Hepatocyte (in vitro differentiated cells): Measurements from ENCODE around the gene RNF212B. TPM values are rescaled to one million over a fixed set of nuclear protein-coding genes. Genes with fewer than 3 reads are reported as not detected.
"Not testable (repeated sequence)": the region's sequence is repeated elsewhere in the genome, so short reads cannot be mapped to it uniquely, and the experiment has no call there.

Source experiments
- DNase-seq: peaks from one replicate; pipeline ENCODE4 v3.0.0-alpha.2; 2016; ENCODE audit warnings: low spot score
- H2AFZ ChIP-seq: fragments of 200-600 bp; sonication (generic); 2 replicates; pipeline ENCODE4 v1.6.0; 2016; ENCODE audit warnings: antibody characterized with exemption, mild to moderate bottlenecking
- H3K27ac ChIP-seq: fragments of 200-600 bp; sonication (generic); 2 replicates; pipeline ENCODE4 v1.5.1; 2016; ENCODE audit warnings: mild to moderate bottlenecking
- H3K27me3 ChIP-seq: fragments of 200-600 bp; sonication (generic); 2 replicates; pipeline ENCODE4 v1.6.1; 2016
- H3K36me3 ChIP-seq: fragments of 200-600 bp; sonication (generic); replicated peaks from 2 replicates; pipeline ENCODE4 v1.5.1; 2016; ENCODE audit warnings: low read depth; ENCODE audit not compliant: insufficient read depth
- H3K4me1 ChIP-seq: fragments of 200-600 bp; sonication (generic); 2 replicates; pipeline ENCODE4 v1.5.1; 2016; ENCODE audit warnings: mild to moderate bottlenecking, moderate library complexity; ENCODE audit not compliant: insufficient read depth
- H3K4me2 ChIP-seq: fragments of 200-600 bp; sonication (generic); 2 replicates; pipeline ENCODE4 v1.6.0; 2016
- H3K4me3 ChIP-seq: fragments of 200-600 bp; sonication (generic); 2 replicates; pipeline ENCODE4 v1.5.1; 2016; ENCODE audit warnings: mild to moderate bottlenecking
- H3K79me2 ChIP-seq: fragments of 200-600 bp; sonication (generic); 2 replicates; pipeline ENCODE4 v1.6.0; 2017; ENCODE audit warnings: mild to moderate bottlenecking
- H3K9me2 ChIP-seq: fragments of 200-600 bp; sonication (generic); replicated peaks from 2 replicates; pipeline ENCODE4 v1.6.0; 2017; ENCODE audit warnings: mild to moderate bottlenecking; ENCODE audit not compliant: insufficient read depth
- H3K9me3 ChIP-seq: fragments of 200-600 bp; sonication (generic); 2 replicates; pipeline ENCODE4 v1.5.1; 2016; ENCODE audit warnings: low read depth, mild to moderate bottlenecking
- H4K20me1 ChIP-seq: fragments of 200-600 bp; sonication (generic); 2 replicates; pipeline ENCODE4 v1.6.0; 2016; ENCODE audit warnings: mild to moderate bottlenecking; ENCODE audit not compliant: insufficient read depth, poor library complexity, severe bottlenecking
- CTCF ChIP-seq: fragments of 200-600 bp; sonication (generic); IDR thresholded peaks from 2 replicates; pipeline ENCODE4 v1.5.1; 2016; ENCODE audit warnings: antibody characterized with exemption, mild to moderate bottlenecking; ENCODE audit not compliant: poor library complexity
- EZH2 ChIP-seq: fragments of 200-600 bp; sonication (generic); IDR thresholded peaks from 2 replicates; pipeline ENCODE4 v1.6.1; 2016; ENCODE audit warnings: antibody characterized with exemption, mild to moderate bottlenecking, borderline replicate concordance
- EZH2phosphoT487 ChIP-seq: fragments of 200-600 bp; sonication (generic); IDR thresholded peaks from one replicate; pipeline ENCODE4 v1.6.1; 2018; ENCODE audit warnings: antibody characterized with exemption, mild to moderate bottlenecking, low read depth, moderate library complexity; ENCODE audit not compliant: unreplicated experiment, severe bottlenecking
- WGBS: methylation state at CpG from one replicate; pipeline ENCODE4 v1.1.6; 2016; ENCODE audit warnings: low lambda C conversion rate; ENCODE audit errors: missing lambda C conversion rate; 5-methylcytosine and 5-hydroxymethylcytosine counted together
- polyA plus RNA-seq: library from polyadenylated mRNA; unstranded; fragments of >200 nt; fragmentation: Nextera tagmentation; extraction: Ambion mirVana; gene quantifications from 2 replicates; pipeline ENCODE4 v1.2.1, GENCODE V29; 2016
- total RNA-seq: library from RNA; depleted of rRNA; stranded (reverse); fragments of >200 nt; gene quantifications from 2 replicates; pipeline ENCODE4 v1.2.3, GENCODE V29; 2014

The RNF212B gene
- total and polyA plus RNA-seq, 2 experiments from 2014 or later, result 0.17 TPM; not detected in 1

GRCh38 chr14:23269193-23269592, 31.5 kb downstream of the RNF212B start:
- WGBS, result 94% methylated on average over 7 of the region's 7 CpGs
- H4K20me1 ChIP-seq, result no peaks in the 10 kb centered on the region
- H3K27me3 ChIP-seq, result peaks cover 2% of the 10 kb centered on the region
- no peaks in the 10 kb centered on the region for H3K79me2 ChIP-seq
- no peak overlapping the region for H3K4me2 ChIP-seq
- H3K9me2 ChIP-seq, result no peaks in the 10 kb centered on the region
- no peaks in the 10 kb centered on the region for H3K9me3 ChIP-seq
- TF ChIP-seq EZH2phosphoT487 (no peak), CTCF (no peak), EZH2 (no peak)
- no peak overlapping the region for H2AFZ ChIP-seq
- no peak overlapping the region for H3K4me3 ChIP-seq
- no peaks in the 10 kb centered on the region for H3K36me3 ChIP-seq
- no peak for DNase-seq
- H3K4me1 ChIP-seq, result no peaks in the 10 kb centered on the region
- H3K27ac ChIP-seq, result no peak overlapping the region

- H3K9me3 ChIP-seq, result no peaks in the 10 kb centered on the region
- no peaks in the 10 kb centered on the region for H3K27me3 ChIP-seq
- H3K36me3 ChIP-seq, result no peaks in the 10 kb centered on the region
- H3K4me3 ChIP-seq, result no peak overlapping the region
- H3K9me2 ChIP-seq, result no peaks in the 10 kb centered on the region
- 98% methylated on average over 2 of the region's 2 CpGs for WGBS
- no peak overlapping the region for H3K4me2 ChIP-seq
- no peaks in the 10 kb centered on the region for H3K4me1 ChIP-seq
- DNase-seq, result no peak
- no peak overlapping the region for H2AFZ ChIP-seq
- peaks cover 2% of the 10 kb centered on the region for H3K79me2 ChIP-seq
- H3K27ac ChIP-seq, result no peak overlapping the region
- no peaks in the 10 kb centered on the region for H4K20me1 ChIP-seq
- TF ChIP-seq CTCF (no peak), EZH2 (no peak), EZH2phosphoT487 (no peak)
Observed at GRCh38 chr14:23275412-23275811, 37.7 kb downstream of the RNF212B start.

GRCh38 chr14:23277189-23277588, 39.5 kb downstream of the RNF212B start:
- WGBS, result 91% methylated on average over 3 of the region's 3 CpGs
- no peak overlapping the region for H3K27ac ChIP-seq

GRCh38 chr14:23277928-23278327, 40.2 kb downstream of the RNF212B start:
- H3K36me3 ChIP-seq, H3K27ac ChIP-seq, H2AFZ ChIP-seq, H3K4me2 ChIP-seq, H3K27me3 ChIP-seq, H3K9me2 ChIP-seq, H3K4me3 ChIP-seq, H3K4me1 ChIP-seq, H4K20me1 ChIP-seq, H3K9me3 ChIP-seq, DNase-seq: not testable (repeated sequence)
- peaks cover 22% of the 10 kb centered on the region for H3K79me2 ChIP-seq
- 98% methylated on average over 6 of the region's 6 CpGs for WGBS

More at GRCh38 chr14:23277189-23277588, 39.5 kb downstream of the RNF212B start:
- Histone ChIP-seq H3K4me1 (no peaks in the 10 kb centered on the region), H3K4me2 (no peak overlapping the region), H3K79me2 (peaks cover 16% of the 10 kb centered on the region), H3K9me3 (no peaks in the 10 kb centered on the region), H3K4me3 (no peak overlapping the region), H3K27me3 (no peaks in the 10 kb centered on the region), H3K9me2 (no peaks in the 10 kb centered on the region), H3K36me3 (no peaks in the 10 kb centered on the region), H2AFZ (no peak overlapping the region), H4K20me1 (no peaks in the 10 kb centered on the region)
- TF ChIP-seq EZH2, result no peak
- TF ChIP-seq EZH2phosphoT487, result no peak
- no peak for TF ChIP-seq CTCF
- DNase-seq, result no peak
